Adipocyte (in vitro differentiated cells): ENCODE results near the gene MICA.
"Not testable (repeated sequence)": the region's sequence is repeated elsewhere in the genome, so short reads cannot be mapped to it uniquely, and the experiment has no call there.

Experiments used
- DNase-seq: peaks from one replicate; pipeline ENCODE4 v3.0.0-alpha.2; 2015; ENCODE audit warnings: low read depth
- H3K27me3 ChIP-seq: replicated peaks from 2 replicates; pipeline ENCODE4 v1.7.0; 2013; ENCODE audit warnings: mild to moderate bottlenecking, low read length, moderate library complexity; ENCODE audit not compliant: control insufficient read depth, insufficient read depth
- H3K36me3 ChIP-seq: 2 replicates; pipeline ENCODE4 v1.7.0; 2013; ENCODE audit warnings: low read length, mild to moderate bottlenecking, moderate library complexity; ENCODE audit not compliant: control insufficient read depth, insufficient read depth, severe bottlenecking
- H3K4me1 ChIP-seq: 2 replicates; pipeline ENCODE4 v1.7.0; 2013; ENCODE audit warnings: mild to moderate bottlenecking, low read length, moderate library complexity; ENCODE audit not compliant: control insufficient read depth, insufficient read depth
- H3K4me3 ChIP-seq: 2 replicates; pipeline ENCODE4 v1.7.0; 2013; ENCODE audit warnings: mild to moderate bottlenecking, low read length, moderate library complexity
- H3K9ac ChIP-seq: 2 replicates; pipeline ENCODE4 v1.7.0; 2013; ENCODE audit warnings: mild to moderate bottlenecking, low read length, moderate library complexity
- H3K9me3 ChIP-seq: 2 replicates; pipeline ENCODE4 v1.7.0; 2013; ENCODE audit warnings: mild to moderate bottlenecking, low read length, moderate library complexity; ENCODE audit not compliant: control insufficient read depth

The MICA gene

GRCh38 chr6:31414771-31415265, 11.4 kb downstream of the MICA start:
- H3K4me1 ChIP-seq, result no peaks in the 10 kb centered on the region
- no peak overlapping the region for H3K9ac ChIP-seq
- H3K36me3 ChIP-seq, result peaks cover 58% of the 10 kb centered on the region
- H3K27me3 ChIP-seq, result no peaks in the 10 kb centered on the region
- DNase-seq, result no peak
- no peaks in the 10 kb centered on the region for H3K9me3 ChIP-seq
- H3K4me3 ChIP-seq, result no peak overlapping the region

DNA sequence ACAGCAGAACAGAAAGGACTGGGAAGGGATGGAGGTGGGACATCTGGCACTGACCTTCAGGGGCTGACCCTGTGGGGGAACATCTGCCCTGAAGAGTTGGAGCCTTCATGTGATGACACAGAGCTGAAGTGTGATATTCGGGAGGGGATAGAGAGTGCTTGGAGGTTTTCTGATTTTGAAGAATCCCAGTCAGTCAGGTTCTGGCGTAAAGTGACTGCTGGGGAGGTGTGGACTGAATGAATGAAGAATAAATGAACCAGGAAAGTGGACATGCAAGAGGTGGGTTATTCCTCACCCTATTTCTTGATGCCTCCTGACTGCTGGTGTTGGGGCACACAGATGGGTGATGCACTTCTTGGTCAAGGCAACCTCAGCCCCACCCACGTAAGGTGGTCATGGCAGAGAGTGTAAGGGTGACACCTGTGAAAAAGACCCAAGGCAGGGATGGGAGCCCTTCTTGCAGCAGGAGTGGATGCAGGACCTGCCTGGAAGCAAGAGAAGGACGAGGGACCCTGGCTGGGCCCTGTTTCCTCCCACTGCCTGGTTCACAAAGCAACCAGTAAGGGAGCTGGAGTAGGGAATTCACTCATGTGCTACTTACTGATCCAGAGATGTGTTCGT, 13.1 kb downstream of the MICA start:
- no peak overlapping the region for H3K9ac ChIP-seq
- H3K36me3 ChIP-seq, result peaks cover 51% of the 10 kb centered on the region

DNA sequence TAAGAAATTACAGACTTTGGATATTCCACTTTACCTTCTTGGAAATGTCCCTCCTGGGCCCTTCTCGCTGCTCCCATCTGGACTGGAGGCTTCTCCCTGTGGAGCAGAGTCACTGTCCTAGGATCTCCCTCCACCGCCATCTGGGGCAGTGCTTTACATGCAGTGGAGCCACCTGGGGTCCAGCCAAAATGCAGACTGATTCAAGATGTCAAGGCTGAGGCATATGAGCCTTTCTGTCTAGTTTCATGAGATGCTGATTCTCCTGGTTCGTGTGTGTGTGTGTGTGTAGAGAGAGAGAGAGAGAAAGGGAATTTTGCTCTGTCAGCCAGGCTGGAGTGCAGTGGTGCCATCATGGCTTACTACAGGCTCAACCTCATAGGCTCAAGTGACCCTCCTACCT, 14.9 kb downstream of the MICA start:
- Histone ChIP-seq H3K4me1 (no peaks in the 10 kb centered on the region), H3K9ac (no peak overlapping the region), H3K4me3 (no peak overlapping the region), H3K9me3 (no peaks in the 10 kb centered on the region), H3K27me3 (no peaks in the 10 kb centered on the region), H3K36me3 (peaks cover 33% of the 10 kb centered on the region)
- DNase-seq, result no peak

More for the DNA sequence above, 13.1 kb downstream of the MICA start:
- Histone ChIP-seq H3K4me1 (no peaks in the 10 kb centered on the region), H3K4me3 (no peak overlapping the region), H3K9me3 (no peaks in the 10 kb centered on the region), H3K27me3 (no peaks in the 10 kb centered on the region)
- no peak for DNase-seq

DNA sequence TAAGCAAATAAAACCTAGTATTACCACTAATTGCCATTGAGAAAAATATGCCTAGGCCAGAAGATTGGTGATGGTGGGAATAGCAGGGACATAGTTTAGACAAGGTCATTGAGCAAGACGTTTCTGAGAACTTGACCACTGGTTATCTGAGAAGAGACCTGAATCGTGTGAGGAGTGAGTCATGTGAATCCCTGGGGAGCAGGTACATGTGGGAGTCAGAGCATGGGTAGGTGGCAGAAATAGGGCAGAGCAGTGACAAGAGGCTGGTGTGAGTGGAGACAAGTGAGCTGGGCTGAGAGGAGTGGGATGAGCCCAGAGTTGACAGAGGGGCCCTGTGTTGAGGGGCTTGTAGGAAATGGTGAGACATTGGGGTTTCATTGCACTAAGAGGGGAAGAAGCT, 16.4 kb downstream of the MICA start:
- no peak for DNase-seq
- no peak overlapping the region for H3K9ac ChIP-seq
- H3K4me1 ChIP-seq, result no peaks in the 10 kb centered on the region
- peaks cover 21% of the 10 kb centered on the region for H3K36me3 ChIP-seq
- H3K4me3 ChIP-seq, result no peak overlapping the region
- no peaks in the 10 kb centered on the region for H3K9me3 ChIP-seq
- no peaks in the 10 kb centered on the region for H3K27me3 ChIP-seq

GRCh38 chr6:31420546-31420945, 17.2 kb downstream of the MICA start:
- no peak for DNase-seq

DNA sequence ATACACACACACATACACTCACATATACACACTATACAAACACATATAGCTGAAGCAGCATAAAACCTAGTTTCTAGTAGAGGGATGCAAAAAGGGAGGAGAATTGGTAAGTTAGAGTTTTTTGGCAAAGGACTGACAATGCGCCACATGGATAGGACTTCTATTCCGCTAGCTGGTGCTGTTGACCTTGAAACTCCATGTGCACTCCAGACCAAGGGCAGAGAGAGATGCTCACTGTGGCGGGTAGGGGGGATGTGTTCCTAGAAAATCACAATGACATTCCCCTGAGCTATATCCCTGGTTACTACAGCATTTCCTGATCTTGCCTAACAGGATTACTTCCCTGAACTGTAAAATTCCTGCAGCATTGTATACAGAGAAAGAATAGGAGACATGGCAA, 19.2 kb downstream of the MICA start:
- Histone ChIP-seq H3K4me1 (no peaks in the 10 kb centered on the region), H3K4me3 (no peak overlapping the region), H3K9ac (no peak overlapping the region), H3K27me3 (no peaks in the 10 kb centered on the region), H3K9me3 (no peaks in the 10 kb centered on the region), H3K36me3 (no peaks in the 10 kb centered on the region)
- no peak for DNase-seq

More at GRCh38 chr6:31420546-31420945, 17.2 kb downstream of the MICA start:
- Histone ChIP-seq H3K9me3 (no peaks in the 10 kb centered on the region), H3K36me3 (peaks cover 18% of the 10 kb centered on the region), H3K9ac (no peak overlapping the region), H3K4me3 (no peak overlapping the region), H3K27me3 (no peaks in the 10 kb centered on the region), H3K4me1 (no peaks in the 10 kb centered on the region)

- Histone ChIP-seq H3K9ac (no peak overlapping the region), H3K36me3 (no peaks in the 10 kb centered on the region), H3K27me3 (no peaks in the 10 kb centered on the region), H3K4me3 (no peak overlapping the region), H3K9me3 (no peaks in the 10 kb centered on the region), H3K4me1 (no peaks in the 10 kb centered on the region)
- DNase-seq, result no peak
These were observed 20.2 kb downstream of the MICA start for GRCh38 chr6:31423550-31423949.

- no peak overlapping the region for H3K9ac ChIP-seq
- H3K36me3 ChIP-seq, result no peaks in the 10 kb centered on the region
- no peaks in the 10 kb centered on the region for H3K4me1 ChIP-seq
- DNase-seq, result no peak
- peaks cover 4% of the 10 kb centered on the region for H3K9me3 ChIP-seq
- H3K4me3 ChIP-seq, result no peak overlapping the region
- H3K27me3 ChIP-seq, result no peaks in the 10 kb centered on the region
These were observed 23.3 kb downstream of the MICA start for GRCh38 chr6:31426395-31427354.

- Histone ChIP-seq H3K9ac (no peak overlapping the region), H3K36me3 (no peaks in the 10 kb centered on the region), H3K27me3 (no peaks in the 10 kb centered on the region), H3K9me3 (peaks cover 4% of the 10 kb centered on the region), H3K4me3 (no peak overlapping the region), H3K4me1 (no peaks in the 10 kb centered on the region)
- DNase-seq, result no peak
These were observed 27.1 kb downstream of the MICA start for GRCh38 chr6:31430449-31430848.

DNA sequence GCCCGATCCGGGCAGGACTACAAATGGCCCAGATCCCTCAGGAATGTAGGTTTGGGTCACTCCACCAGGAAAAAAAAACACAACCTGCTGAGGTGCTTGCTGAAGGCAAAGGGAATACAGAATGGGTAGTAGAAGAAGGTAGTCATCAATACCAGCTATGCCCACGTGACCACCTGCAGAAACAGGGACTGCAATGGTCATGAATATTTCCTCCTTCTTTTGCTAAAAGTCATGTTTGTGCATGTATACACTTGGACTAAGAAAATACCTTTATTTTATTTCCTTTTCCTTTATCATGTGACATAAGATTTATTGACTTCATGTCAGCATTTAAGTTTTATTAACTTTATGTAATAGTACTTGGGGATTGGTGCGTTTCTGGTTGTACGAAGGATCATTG, 31.7 kb downstream of the MICA start:
- H3K36me3 ChIP-seq, H3K27me3 ChIP-seq, H3K4me3 ChIP-seq, H3K4me1 ChIP-seq, DNase-seq, H3K9ac ChIP-seq: not testable (repeated sequence)
- H3K9me3 ChIP-seq, result peaks cover 30% of the 10 kb centered on the region

GRCh38 chr6:31438222-31438621, 34.8 kb downstream of the MICA start:
- no peaks in the 10 kb centered on the region for H3K27me3 ChIP-seq
- H3K4me3 ChIP-seq, result no peak overlapping the region
- H3K4me1 ChIP-seq, result no peaks in the 10 kb centered on the region
- H3K9me3 ChIP-seq, result peaks cover 26% of the 10 kb centered on the region
- DNase-seq, result no peak
- no peak overlapping the region for H3K9ac ChIP-seq
- H3K36me3 ChIP-seq, result no peaks in the 10 kb centered on the region
